Dermis blood vessel endothelial cell (primary cell): ENCODE results near the gene RELN. TPM values are rescaled to one million over a fixed set of nuclear protein-coding genes. Genes with fewer than 3 reads are reported as not detected.
"Not testable (repeated sequence)": the region's sequence is repeated elsewhere in the genome, so short reads cannot be mapped to it uniquely, and the experiment has no call there.

Experiments
- DNase-seq: peaks from one replicate; pipeline ENCODE4 v3.0.0; 2010
- total RNA-seq: library from RNA; depleted of rRNA; stranded (reverse); fragments of >200 nt; gene quantifications from 2 replicates; pipeline ENCODE4 v1.2.3, GENCODE V29; 2014

RELN gene
- total RNA-seq, 1 donor from 2014 or later: 412 TPM

DNA sequence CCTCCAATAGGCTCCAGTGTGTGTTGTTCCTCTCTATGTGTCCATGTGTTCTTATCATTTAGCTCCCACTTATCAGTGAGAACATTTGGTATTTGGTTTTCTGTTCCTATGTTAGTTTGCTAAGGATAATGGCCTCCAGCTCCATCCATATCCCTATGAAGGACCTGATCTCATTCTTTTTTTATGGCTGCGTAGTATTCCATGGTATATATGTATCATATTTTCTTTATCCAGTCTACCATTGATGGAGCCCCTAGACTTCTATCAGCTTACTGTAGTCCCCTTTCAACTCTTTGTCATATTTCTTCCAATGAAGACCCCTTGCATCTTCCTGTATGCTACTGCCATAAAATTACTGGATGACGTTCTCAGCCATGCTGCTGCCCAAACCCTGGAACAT lies 208.9 kb downstream of the RELN start:
- DNase-seq: not testable (repeated sequence)

DNA sequence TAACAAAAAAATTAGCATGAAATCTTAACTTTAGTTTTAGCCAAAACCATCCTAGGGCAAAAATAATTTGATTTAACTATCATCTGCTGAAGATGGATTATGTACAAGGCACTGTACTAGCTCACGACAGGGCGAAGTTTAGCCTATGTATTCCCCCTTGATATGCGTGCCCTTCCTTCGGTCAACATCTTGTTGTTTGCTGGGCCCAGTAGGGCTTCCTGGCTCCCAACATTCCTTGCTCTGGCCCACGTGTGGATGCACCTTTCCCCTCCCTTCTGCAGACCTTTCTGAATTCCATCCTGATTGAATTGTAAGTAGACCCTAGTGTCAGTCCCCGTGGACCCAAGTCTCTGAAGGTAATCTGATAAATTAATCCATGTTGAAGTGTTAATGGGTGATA lies 212.0 kb downstream of the RELN start:
- no peak for DNase-seq

DNA sequence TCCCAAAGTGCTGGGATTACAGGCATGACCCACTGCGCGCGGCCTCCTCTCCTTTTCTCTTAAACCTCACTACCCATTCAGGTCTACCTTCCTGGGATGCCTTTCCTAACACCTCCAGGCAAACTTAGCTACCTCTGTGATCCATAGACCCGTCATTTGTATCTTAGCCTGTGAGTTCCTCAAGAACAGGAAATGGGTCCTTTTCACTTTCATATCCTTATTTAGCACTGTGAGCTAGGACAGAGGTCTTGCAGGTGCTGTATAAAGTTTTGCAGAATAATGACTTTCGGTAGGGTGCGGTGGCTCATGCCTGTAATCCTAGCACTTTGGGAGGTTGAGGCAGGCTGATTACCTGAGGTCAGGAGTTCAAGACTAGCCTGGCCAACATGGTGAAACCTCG lies 215.7 kb downstream of the RELN start:
- no peak for DNase-seq

DNA sequence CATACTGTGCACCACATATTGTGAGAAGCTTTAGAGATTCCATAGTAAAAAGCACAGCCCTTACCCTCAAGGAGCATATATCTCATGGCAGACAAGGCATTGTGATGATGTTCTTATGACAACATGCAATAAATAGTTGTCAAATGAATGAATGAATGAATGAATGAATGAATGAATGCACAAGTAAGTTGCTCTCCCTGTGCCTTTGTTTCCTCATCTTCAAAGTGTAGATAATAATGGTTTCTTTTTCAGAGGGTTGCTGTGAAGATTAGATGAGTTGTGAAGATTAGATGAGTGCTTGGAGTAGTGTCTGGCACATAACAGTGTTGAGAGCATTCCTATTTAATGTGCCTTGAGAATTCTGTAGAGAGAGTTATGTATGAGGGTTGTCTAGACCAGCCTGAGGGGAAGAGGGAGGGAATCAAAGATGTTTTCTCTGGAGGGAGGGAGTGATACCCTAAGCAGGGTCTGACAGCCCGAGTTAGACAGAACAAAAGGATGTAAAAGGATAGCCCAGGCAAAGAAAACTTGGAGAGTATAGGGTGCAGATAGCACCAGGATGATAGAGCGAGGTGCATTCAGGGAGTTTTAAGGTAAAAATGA lies 217.2 kb downstream of the RELN start:
- no peak for DNase-seq

DNA sequence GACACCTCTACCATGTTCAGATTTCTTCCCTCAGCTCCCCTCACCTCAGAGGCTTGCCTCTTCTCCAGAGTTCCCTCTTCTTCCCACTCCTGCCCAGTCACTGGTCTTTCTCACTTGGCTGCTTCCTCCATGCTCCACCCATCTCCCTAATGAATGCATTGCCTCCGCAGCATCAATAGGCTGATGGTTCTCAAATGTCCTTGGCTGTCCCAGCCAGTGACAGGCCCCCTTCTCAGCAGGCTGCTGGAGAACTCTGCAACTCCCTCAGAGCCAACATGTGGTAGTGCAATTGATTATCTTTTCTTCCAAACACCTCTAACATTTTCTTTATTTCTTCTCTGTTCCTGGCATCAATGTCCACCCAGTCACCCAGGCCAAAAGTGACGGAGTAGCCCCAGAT lies 218.2 kb downstream of the RELN start:
- DNase-seq: no peak

DNA sequence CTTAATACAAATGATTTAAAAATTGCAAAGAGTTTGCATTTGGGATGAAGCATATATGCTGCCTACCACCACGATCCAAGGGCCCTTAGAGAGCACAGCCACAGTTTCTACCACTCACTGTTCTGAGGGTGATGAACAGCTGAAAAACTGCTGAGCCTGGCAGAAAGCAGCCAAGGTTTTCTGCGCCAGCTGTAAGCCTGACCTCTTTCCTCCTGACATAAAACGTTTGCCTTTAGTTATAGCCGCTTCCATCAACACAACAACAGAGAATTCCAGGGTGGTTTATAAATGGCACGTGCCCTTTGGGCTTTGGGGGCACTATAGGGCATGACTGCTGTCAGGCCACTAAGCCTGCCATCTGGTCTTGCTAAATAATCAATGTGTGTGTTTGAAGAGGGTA lies 222.8 kb downstream of the RELN start:
- no peak for DNase-seq

DNA sequence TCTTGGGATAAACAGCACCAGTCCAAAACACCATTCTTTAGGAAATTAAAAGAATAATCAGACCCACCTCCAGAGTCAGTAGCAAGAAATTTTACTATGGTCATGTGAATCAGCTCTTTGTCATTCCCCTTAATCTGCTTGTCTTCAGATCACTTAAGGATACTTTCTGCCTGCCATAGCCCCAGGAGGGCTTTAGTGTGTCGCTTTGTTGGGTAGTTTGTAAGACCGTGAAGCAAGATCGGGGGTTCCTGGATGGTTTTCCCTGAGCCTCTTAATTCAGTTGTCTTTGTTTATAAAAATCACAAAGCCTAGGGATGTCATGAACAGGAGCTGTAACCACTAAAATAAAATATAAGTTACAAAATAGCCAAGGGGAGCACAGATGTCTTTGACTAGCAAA lies 223.6 kb downstream of the RELN start:
- no peak for DNase-seq

DNA sequence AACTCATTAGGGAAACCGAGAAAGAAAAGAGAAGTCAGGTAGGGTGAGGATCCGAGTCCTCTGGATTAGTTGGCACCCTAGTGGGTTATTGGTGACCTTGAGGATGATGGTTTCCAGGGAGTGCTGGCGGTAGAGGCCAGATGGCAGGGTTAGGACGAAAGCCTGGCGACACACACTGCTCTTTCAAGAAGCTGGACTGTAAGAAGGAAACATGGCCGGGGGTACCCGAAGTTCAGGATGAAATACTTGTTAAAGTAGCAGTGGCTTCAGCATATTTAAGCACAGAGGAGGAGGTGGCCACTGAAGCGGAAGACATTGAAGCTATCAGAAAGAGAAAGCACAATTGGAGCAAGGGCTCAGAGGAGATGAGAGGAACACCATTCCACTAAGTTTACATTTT lies 224.6 kb downstream of the RELN start:
- DNase-seq: no peak

DNA sequence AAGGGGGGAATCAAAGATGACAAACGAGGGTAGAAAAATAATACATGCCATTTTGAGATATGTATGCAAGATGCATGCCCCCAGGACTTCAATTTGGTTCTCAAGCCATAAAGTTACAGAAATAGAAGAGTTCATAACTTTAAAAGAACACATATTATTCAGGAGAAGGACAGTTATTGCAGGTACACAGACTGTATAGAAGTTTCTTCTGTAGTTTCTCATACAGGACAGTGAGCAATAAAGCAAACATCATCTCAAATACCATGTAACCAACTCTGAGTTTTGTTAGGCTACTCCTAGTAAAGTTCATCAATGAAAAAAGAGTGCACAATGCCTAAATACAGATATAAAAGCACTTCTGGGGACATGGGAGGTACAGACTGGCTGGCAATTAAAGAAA lies 226.6 kb downstream of the RELN start:
- no peak for DNase-seq

DNA sequence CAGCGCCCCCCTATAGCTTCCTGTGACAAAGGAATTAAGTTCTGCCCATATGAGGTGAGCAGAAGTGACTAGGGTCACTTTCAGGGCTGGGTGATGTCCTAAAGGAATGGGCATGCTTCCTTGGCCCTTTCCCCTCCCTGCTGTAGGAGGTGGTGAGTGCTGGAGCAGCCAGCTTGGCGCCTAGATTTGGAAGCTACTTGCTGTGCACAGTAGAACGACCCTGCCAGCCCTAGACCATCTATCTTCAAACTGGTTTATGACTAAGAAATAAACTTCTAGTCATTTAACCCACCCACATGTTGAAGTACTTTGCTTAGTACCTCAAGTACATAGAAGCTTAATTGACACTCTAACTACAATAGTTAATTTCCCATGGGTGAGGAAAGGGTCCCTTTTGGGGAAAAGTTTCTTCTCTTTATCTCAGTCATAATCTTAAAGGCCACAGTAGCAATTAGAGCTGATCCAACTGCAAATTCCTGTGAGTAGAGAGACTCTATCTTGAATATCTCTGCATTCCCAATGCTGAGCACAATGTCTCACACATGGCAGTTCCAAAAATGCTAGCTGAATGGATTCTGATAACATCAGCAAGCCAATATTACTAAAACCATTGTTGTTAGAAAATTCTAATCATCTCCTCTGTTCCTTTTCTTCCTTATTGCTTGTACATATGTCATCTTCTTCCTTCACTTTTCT lies 227.2 kb downstream of the RELN start:
- no peak for DNase-seq

DNA sequence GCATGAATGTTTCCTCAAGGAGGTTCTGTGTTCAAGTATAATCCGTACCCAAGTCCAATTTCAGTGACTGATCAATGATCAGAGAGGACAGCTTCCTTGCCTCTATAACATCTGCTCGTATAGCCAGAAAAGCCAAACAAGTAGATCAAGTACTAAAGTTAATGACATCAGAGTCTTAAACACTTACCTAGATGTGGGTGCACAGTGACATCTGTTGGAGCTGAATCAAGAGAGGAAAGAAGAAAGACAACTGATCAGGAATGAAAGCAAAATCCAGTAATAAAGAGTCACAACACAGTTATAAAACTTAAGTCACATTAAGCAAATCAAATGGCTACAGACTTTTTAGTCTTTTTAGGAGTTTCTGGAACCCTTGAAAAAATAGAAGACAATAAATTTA lies 236.5 kb downstream of the RELN start:
- DNase-seq: peak; percentile 52

DNA sequence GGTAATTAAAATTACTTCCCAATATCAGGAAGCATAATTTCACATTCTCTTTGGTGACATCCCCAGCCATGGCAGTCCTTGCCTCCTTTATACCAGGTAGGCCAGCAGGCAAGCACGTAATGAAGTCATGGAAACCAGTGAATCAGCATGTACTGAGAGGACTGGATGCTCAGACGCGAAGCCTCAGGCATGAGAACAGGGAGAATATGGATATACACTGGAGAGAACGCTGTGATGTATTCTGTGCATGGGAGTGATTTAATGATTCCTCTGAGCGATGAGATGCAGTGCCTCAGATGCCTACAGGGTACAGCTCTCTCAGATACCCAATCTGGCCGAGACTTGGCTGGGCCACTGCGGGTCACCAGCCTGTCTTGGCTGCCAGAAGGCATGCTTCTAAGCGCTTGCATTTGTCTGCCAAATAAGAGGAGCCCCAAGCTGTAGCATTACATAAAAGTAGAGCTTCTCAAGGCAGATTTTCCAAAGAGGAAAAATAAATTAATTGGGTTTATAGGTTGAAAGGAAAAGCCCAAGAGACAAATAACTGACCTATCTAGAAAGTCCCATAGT lies 238.1 kb downstream of the RELN start:
- no peak for DNase-seq

DNA sequence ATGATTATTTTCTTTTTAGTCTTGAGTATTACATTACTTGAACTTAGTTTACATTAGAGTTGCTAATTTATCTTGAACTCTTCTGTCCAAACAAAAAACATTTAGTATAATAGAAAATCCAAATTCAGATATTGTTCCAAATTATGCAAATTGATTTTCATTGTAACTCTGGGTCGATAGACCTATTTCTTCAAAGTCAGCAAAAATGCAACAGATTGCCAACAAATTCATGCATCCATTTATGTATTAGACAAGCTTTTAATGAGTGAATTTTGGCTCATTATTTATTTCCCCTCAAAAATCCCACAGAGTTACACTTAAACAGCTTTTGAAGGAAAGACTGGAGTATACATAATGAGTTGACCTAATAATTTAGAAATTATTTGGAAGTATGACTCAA lies 240.8 kb downstream of the RELN start:
- no peak for DNase-seq

DNA sequence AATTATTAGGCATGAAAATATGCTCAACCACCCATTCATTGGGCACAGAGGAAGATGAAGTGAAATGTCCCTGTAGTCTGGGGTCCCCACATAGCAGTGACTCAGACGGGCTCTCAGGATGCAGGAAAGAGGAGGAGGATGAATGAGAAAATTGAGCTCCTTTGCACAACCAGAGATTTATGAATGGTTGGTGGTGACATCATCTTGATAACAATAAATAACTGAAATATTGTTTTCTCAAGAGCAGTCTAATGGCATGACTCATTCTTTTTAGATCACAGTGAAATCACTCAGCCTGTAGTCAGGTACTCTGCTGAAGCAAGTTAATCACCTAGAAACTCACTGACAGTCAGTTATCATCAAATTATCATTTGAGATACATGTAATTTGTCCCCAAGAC lies 254.1 kb downstream of the RELN start:
- DNase-seq: peak; percentile 81

DNA sequence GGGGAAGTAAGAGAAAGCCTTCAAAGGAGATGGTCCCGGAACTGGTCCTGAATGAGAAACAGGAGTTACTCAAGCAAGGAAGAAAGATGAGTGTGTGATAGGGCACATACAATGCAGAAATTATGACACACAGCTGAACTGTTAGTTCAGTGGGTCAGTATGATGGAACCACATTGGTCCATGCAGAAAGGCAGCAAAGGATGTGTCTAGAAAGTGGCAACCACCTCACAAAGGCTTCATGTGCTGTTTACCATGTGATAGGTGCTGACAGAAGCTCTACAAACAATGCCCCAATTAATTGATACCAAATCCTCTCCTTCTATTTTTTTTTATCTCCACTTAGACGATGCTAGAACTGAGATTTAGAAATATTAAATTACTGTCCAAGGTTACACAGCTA lies 258.3 kb downstream of the RELN start:
- DNase-seq: no peak

DNA sequence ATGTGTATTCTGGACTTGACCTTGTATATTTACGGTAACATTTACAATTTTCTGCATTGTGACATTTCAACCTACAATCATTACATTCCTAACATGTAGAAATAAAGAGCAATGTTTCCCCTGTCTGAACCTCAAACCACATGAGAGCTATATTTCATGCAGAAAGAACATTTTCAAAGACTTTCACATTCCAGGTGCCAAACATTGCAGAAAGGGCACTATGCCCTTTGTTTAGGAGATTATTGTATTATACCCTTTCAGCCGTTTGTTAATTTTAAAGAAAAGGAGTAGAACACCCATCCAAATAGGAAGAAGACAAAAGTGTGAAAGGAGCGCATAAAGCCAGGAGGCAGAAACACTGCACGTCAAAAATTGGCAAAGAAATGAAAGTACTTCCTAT lies 260.4 kb downstream of the RELN start:
- DNase-seq: no peak

DNA sequence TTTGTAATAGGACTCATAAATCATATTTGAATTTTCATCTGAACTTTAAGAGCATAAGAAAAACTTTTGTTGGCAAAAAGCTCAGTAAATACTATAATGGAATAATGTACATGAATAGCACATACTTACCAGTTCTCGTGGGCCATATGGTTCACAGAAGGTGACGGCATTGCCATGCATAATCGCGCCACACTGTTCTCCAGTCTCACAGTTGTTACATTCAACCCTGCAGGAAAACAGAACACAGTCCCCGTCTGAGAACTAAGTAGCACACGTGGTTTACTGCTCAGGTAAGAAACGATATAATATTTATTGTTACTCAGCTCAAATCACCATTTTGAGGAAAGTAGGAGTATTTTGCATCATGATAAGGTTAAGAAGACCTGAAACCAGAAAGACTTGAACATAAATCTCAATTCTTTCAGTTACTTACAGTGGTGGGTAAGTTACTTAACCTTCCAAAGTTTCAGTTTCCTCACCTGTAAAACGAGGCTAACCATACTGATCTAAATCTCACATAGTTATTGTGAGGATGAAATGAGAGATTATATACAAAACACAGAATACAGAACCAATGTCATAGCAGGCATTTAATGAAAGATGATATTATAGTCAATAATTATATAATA lies 261.4 kb downstream of the RELN start:
- no peak for DNase-seq

DNA sequence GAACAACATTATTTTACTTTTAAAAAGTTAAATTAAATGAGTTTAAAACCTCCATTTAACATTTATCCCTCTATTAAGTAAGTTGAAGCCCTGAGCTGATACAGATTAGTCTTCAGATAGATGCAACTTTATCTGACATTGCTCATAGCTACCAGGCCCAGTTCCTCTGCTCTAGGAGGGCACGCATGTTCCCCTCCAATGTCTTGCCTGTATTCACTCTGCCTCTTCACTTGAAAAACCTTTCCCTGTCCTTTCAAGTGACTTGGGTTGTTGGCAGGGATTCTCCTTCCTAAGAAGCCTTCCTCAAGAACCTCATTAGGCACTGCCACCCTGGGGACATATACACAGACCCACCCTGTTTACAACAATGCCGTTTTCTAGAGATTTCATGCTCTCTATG lies 270.4 kb downstream of the RELN start:
- peak; percentile 33 for DNase-seq

DNA sequence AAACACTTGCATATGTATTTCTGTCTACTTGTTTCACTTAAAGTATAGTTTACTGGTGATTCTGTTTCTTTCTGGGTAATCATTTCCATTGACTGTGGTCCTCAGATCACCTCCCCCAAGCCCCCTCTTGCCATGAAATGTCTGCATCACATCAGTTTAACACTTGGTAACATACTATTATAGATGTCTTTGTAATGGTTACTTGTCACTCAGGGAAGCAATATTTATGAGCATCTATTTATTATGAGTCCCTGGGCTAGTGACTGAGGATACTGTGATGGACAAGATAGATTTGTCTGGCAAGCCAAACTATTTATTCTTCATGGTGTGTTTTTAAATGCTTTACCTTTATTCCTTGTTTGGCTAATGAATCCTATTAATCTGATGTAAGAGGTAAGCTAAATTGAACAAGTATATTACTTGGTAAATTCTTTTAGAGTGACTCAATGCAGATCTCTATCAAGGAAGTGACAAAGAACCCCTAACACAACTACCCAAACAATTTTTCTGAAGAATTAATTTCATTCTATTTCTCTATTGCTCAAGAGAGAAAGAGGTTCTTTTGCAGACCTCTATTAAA lies 270.9 kb downstream of the RELN start:
- peak; percentile 66 for DNase-seq

DNA sequence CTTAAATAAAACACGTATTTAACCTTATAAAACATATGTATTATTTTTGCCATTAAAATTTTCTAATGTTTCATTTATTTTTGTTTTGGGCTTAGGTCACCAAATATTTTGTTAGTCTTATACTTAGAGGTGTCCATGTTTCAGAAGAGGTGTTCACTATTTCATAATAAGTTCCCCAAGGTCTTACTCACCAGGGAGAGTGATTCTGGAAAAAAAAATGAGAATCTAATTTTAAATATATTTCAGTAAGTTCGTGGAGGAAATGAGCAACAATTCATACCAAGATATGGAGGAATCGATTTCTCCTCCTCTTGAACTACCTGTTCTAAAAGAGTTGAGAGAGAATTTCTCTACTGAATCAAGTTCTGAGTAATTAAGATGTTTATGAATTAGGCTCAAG lies 271.9 kb downstream of the RELN start:
- DNase-seq: peak; percentile 10

DNA sequence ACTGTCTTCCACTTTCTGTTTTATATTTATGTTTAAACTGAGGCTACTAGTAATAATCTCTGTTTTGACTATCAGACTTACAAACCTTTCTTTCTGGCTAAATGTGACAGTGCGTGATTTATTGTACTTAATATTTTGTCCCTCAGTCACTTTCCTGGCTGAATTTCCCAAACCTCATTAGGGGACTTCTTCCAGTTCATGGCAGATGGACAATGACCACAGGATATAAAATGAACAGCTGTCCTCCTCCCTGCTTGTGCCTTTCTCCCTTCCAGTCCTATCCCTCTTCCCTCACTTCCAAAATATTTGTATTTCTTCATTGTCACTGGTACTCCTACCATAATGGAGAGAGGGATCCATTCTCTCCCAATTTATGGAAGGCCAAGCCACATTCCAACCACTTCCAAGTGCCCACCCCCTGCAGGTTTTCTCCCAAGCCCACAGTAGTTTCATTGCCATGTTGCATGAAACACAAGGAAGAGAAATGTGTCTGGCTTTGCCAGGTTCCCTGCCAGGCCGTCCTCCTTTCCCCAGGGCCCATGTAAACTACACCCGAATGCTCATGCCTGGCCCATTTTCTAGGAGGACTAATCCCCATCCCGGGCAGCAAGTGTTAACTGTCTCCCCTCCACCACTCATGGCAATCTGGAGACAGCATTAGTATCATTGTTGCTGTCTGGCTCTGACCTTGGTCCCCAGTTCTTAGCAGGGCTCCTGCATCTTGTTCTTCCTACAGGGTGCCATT lies 273.9 kb downstream of the RELN start:
- DNase-seq: no peak

DNA sequence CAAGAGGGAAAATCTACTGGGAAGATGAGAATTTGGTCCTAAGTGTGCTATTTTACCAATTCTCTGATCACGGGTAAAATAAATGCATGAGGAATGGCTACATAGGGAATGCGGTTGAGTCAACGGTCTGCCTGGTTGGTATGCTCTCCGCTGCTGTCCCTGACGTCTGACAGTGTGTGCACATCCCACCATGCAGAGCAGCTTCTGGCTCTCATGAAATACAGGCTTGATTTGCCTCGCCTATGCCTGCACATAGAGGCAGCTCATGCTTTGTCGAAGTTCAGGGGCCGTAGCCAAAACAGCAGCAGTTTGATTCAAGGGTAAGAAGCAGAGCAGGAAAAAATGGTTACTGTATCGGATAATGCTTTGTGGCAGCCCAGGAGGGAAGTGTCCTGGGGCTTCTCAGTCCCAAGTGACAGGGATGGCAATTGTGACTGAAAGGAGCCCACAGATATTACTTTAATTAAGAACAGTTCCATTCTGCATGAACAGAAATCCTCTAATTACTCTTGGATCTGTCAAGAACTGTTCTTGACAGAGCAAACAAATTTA lies 275.0 kb downstream of the RELN start:
- no peak for DNase-seq
